OCI-LY7 (cell line): ENCODE results near the gene NSMCE4A. TPM values are rescaled to one million over a fixed set of nuclear protein-coding genes. Genes with fewer than 3 reads are reported as not detected.
"Not testable (repeated sequence)": the region's sequence is repeated elsewhere in the genome, so short reads cannot be mapped to it uniquely, and the experiment has no call there.

Experiments used
- Bru-seq: library from RNA; stranded (reverse); fragments of 400-500 nt; gene quantifications from one replicate; lab custom pipeline; 2021; lab: Mats Ljungman, UMichigan
- BruChase-seq, 2 experiments: library from RNA; stranded (reverse); fragments of 400-500 nt; gene quantifications; one replicate each; lab custom pipeline; 2021; lab: Mats Ljungman, UMichigan
- BruUV-seq: library from RNA; stranded (reverse); fragments of 400-500 nt; replicated peaks from 2 replicates; lab custom pipeline; 2021; lab: Mats Ljungman, UMichigan
- CTCF ChIA-PET: fragments of 300-600 bp; sonication (Branson Sonifier 250); formaldehyde crosslinking; loops from one replicate; lab custom pipeline; 2022; ENCODE audit warnings: antibody characterized with exemption; ENCODE audit not compliant: unreplicated experiment; lab: Charles Lee
- POLR2A ChIA-PET: fragments of 300-600 bp; sonication (Branson Sonifier 250); formaldehyde crosslinking; loops from one replicate; lab custom pipeline; 2022; ENCODE audit warnings: antibody characterized with exemption; lab: Charles Lee
- DNase-seq: peaks from one replicate; pipeline ENCODE4 v3.0.0-alpha.2; 2015; ENCODE audit warnings: low spot score
- H2AFZ ChIP-seq: fragments of 200-600 bp; sonication (generic), shearing (Covaris generic); 2 replicates; pipeline ENCODE4 v1.6.1; 2014; ENCODE audit warnings: mild to moderate bottlenecking, antibody characterized with exemption, low read length, moderate library complexity
- H3K27ac ChIP-seq: fragments of 200-600 bp; sonication (generic); 2 replicates; pipeline ENCODE4 v1.5.1; 2014; ENCODE audit warnings: mixed run types, low read depth, mild to moderate bottlenecking, moderate library complexity, low read length, inconsistent platforms; ENCODE audit not compliant: poor library complexity, severe bottlenecking
- H3K36me3 ChIP-seq: fragments of 200-600 bp; sonication (generic); 2 replicates; pipeline ENCODE4 v1.6.1; 2014; ENCODE audit warnings: mild to moderate bottlenecking, antibody characterized with exemption, low read length, moderate library complexity, mixed read lengths; ENCODE audit not compliant: insufficient read depth
- H3K4me1 ChIP-seq: fragments of 200-600 bp; sonication (generic); 2 replicates; pipeline ENCODE4 v1.5.1; 2014; ENCODE audit warnings: mild to moderate bottlenecking, low read length; ENCODE audit not compliant: insufficient read depth, poor library complexity, severe bottlenecking
- H3K4me2 ChIP-seq: fragments of 200-600 bp; sonication (generic); 2 replicates; pipeline ENCODE4 v1.6.1; 2014; ENCODE audit warnings: mild to moderate bottlenecking, low read length
- H3K4me3 ChIP-seq: fragments of 200-600 bp; sonication (generic); 2 replicates; pipeline ENCODE4 v1.5.1; 2014; ENCODE audit warnings: mild to moderate bottlenecking, low read depth, low read length; ENCODE audit not compliant: poor library complexity, severe bottlenecking
- H3K79me2 ChIP-seq: fragments of 200-600 bp; sonication (generic); 2 replicates; pipeline ENCODE4 v1.6.1; 2016; ENCODE audit warnings: low read depth, mild to moderate bottlenecking, low read length, moderate library complexity, mixed read lengths; ENCODE audit not compliant: insufficient read depth
- H3K9me2 ChIP-seq: fragments of 200-600 bp; sonication (generic); 2 replicates; pipeline ENCODE4 v1.6.1; 2016; ENCODE audit warnings: mild to moderate bottlenecking, low read length, mixed read lengths; ENCODE audit not compliant: insufficient read depth
- H3K9me3 ChIP-seq: fragments of 200-600 bp; sonication (generic); 2 replicates; pipeline ENCODE4 v1.6.1; 2014; ENCODE audit warnings: mild to moderate bottlenecking, mixed run types, low read length, mixed read lengths
- H4K20me1 ChIP-seq: fragments of 200-600 bp; sonication (generic); 2 replicates; pipeline ENCODE4 v1.6.1; 2014; ENCODE audit warnings: mild to moderate bottlenecking, antibody characterized with exemption, low read length, moderate library complexity, mixed read lengths; ENCODE audit not compliant: insufficient read depth
- CTCF ChIP-seq: fragments of 200-600 bp; sonication (generic); conservative IDR thresholded peaks from 2 replicates; pipeline ENCODE4 v1.5.1; 2014; ENCODE audit warnings: mild to moderate bottlenecking, antibody characterized with exemption, low read length, moderate library complexity, mixed read lengths
- EZH2phosphoT487 ChIP-seq: fragments of 200-600 bp; sonication (generic); IDR thresholded peaks from 2 replicates; pipeline ENCODE4 v1.6.1; 2018; ENCODE audit warnings: low read depth, borderline replicate concordance, mild to moderate bottlenecking, mixed run types, antibody characterized with exemption, low read length, moderate library complexity, mixed read lengths
- intact Hi-C: fragments of 100-400 bp; cut with micrococcal nuclease; formaldehyde crosslinking; loops from one replicate; pipeline ENCODE4 v1.10.0; 2022; ENCODE audit not compliant: unreplicated experiment
- long read RNA-seq: library from polyadenylated mRNA; stranded (forward); transcript quantifications from one replicate; pipeline ENCODE4 v2.0.0, GENCODE V29; 2022
- total RNA-seq, 2 experiments: library from RNA; depleted of rRNA in 1 of 2; stranded (reverse); fragments of >200 nt in 1 of 2; shearing (Covaris generic) in 1 of 2; gene quantifications; 2 replicates each; pipeline ENCODE4 v1.2.3, GENCODE V29; 2014 to 2022

NSMCE4A gene
- total RNA-seq (2014; rRNA removed; shearing (Covaris generic)): 95.6 and 105 TPM in 2 replicates
- 69.5 and 77.7 TPM in 2 replicates for total RNA-seq (2022)
- percentile 83 among the genes with signal in this experiment for Bru-seq, nascent RNA
- BruChase-seq, experiment 1, labeled RNA remaining after a 6-hour chase: percentile 80 among the genes with signal in this experiment
- BruChase-seq, experiment 2, labeled RNA remaining after a 2-hour chase: percentile 82 among the genes with signal in this experiment
- long read RNA-seq, transcript NSMCE4A-202 (11 exons, 1,394 nt): major isoform, 110 of 176 reads
- long read RNA-seq, partial matches to known transcripts: 27 of 176 reads
- long read RNA-seq, other reads (novel, unspliced or antisense): 37 of 176 reads

DNA sequence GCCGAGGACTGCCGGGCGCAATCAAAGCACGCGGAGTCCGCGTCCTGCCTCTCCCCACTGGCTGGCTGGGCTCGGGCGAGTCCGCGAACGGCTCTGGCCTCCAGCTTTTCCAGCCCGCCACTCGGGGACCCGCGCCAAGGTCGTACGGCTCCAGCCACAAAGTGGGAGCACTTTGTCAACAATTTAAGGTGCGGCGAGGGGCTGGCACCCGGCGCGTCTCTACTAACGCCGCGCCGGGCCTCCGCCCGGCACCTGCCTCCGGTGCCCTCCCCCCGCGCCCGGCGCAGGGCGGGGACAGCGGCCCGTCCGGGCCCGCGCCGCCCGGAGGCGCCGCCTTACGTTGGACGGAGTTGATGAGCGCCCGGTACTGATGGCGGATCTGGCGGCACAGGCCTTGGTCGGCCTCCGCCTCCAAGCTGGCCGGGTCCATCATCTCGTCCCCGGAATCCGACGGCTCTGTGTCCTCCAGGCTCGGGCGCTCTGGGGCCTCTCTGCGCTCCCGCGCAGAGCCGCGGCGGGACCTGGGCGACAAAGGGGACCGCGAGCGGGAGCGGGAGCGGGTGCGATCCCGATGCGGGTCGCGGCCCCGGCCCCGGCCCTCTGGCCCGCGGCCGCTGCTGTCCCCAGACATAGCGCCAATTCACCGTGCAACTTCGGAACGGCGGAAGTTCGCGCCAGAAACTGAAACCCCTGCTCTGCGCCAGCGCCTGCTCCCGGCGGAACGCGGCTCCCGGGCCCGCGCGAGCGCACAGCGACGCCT lies at the start of gene NSMCE4A:
TSS of gene NSMCE4A (minus strand) at position 683 of the 760 bp plus-strand sequence. CDS start at position 631, 52 bp downstream.
- H3K4me3 ChIP-seq: peak within 1 kb of the TSS; percentile 90
- BruUV-seq: no TSS peak
- CTCF ChIA-PET: no interaction called here
- peak within 1 kb of the TSS; percentile 83 for H3K27ac ChIP-seq
- peaks cover 30% of the 10 kb centered on the region for H3K36me3 ChIP-seq
- H4K20me1 ChIP-seq: peaks cover 10% of the 10 kb centered on the region; the same call in 1 of the 2 replicates
- POLR2A ChIA-PET: interaction anchor here (0.6 to 0.9 kb wide), 4 partner anchors 48 to 1171 kb away, joined by 3 to 4 read pairs (median 4); no protein-coding TSS in a partner anchor
- intact Hi-C loops: loop anchor here (1.0 kb wide), 1 partner anchor 46 kb away; the partner anchor contains the start of gene ATE1
- peaks cover 8% of the 10 kb centered on the region for H3K4me1 ChIP-seq
- H2AFZ ChIP-seq: peak within 1 kb of the TSS; percentile 90
- TF ChIP-seq CTCF (peak; percentile 78; the same call in 1 of the 2 replicates), EZH2phosphoT487 (no peak)
- peaks cover 21% of the 10 kb centered on the region for H3K79me2 ChIP-seq
- peaks cover 14% of the 10 kb centered on the region for H3K9me3 ChIP-seq
- DNase-seq: peak; percentile 88
- no peaks in the 10 kb centered on the region for H3K9me2 ChIP-seq
- peak within 1 kb of the TSS; percentile 80 for H3K4me2 ChIP-seq

DNA sequence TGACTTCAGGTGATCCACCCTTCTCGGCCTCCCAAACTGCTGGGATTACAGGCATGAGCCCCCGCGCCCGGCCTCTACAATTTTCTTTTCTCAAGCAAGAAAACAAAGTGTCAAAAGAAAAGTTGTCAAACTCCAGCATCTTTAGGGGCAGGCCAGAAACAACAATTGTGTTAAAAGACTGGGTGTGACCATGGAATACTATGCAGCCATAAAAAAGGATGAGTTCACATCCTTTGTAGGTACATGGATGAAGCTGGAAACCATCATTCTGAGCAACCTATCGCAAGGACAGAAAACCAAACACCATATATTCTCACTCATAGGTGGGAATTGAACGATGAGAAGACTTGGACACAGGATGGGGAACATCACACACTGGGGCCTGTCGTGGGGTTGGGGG lies 48.2 kb upstream of the NSMCE4A start:
- H3K27ac ChIP-seq, BruUV-seq, H3K4me2 ChIP-seq, H2AFZ ChIP-seq, H3K4me1 ChIP-seq, H3K9me2 ChIP-seq, intact Hi-C loops, H3K79me2 ChIP-seq, POLR2A ChIA-PET, H4K20me1 ChIP-seq, H3K36me3 ChIP-seq, CTCF ChIA-PET, H3K4me3 ChIP-seq, H3K9me3 ChIP-seq, DNase-seq: not testable (repeated sequence)

GRCh38 chr10:122022276-122022675 lies 47.3 kb upstream of the NSMCE4A start:
- no peaks in the 10 kb centered on the region for H3K9me3 ChIP-seq
- H3K4me3 ChIP-seq: no peak overlapping the region
- BruUV-seq: no TSS peak
- DNase-seq: no peak
- ChIA-PET POLR2A (no interaction called here), CTCF (no interaction called here)
- no peaks in the 10 kb centered on the region for H3K9me2 ChIP-seq
- H2AFZ ChIP-seq: no peak overlapping the region
- intact Hi-C loops: no loop called here
- H3K79me2 ChIP-seq: no peaks in the 10 kb centered on the region
- H3K27ac ChIP-seq: no peak overlapping the region
- no peak overlapping the region for H3K4me2 ChIP-seq
- no peak for TF ChIP-seq EZH2phosphoT487
- no peak for TF ChIP-seq CTCF
- no peaks in the 10 kb centered on the region for H3K4me1 ChIP-seq
- no peaks in the 10 kb centered on the region for H3K36me3 ChIP-seq
- H4K20me1 ChIP-seq: no peaks in the 10 kb centered on the region
